GM19455 (cell line): ENCODE results near the gene CAMK1G.
A peak's percentile ranks its signal among the peaks of the same experiment; 100 is the strongest.

Experiments
- ATAC-seq: cut with Tn5 transposase; IDR thresholded peaks from one replicate; pipeline ENCODE4 v1.9.1; 2021; ENCODE audit not compliant: unreplicated experiment

The CAMK1G gene

DNA sequence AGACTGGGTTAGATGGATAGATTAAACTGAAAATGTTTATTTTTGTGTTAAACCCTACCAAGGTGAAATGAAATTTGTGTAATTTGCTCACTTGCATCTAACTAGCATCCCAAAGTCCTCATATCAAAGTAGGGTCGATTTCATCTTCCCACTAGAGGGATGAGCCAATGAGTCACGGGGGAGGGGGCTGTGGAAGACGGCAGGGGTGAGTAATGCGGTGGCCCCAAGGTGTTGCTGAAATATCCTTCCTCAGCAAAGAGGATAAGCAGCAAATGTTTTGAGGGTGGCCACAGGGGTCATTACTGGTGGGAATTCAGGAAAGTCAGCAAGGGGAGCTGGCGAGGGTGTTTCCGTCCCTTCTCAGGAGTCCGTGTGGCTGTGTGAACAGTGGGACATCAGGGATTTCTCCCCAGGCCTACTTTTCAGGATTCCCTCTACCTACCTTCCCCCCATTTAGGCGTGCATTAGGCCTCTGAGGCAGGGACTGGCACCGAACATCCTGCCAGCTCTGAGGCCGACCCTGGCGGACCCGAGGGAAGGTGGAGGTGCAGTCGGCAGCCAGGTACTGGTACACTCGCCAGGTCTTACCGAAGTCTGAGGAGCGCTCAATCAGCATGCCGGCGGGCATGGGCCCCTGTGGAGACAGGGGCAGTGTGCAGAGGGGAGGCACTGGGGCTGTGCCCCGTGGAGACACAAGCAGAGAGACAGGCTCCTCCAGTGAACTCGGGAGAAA, 50.7 kb downstream of the CAMK1G start:
- no peak for ATAC-seq

DNA sequence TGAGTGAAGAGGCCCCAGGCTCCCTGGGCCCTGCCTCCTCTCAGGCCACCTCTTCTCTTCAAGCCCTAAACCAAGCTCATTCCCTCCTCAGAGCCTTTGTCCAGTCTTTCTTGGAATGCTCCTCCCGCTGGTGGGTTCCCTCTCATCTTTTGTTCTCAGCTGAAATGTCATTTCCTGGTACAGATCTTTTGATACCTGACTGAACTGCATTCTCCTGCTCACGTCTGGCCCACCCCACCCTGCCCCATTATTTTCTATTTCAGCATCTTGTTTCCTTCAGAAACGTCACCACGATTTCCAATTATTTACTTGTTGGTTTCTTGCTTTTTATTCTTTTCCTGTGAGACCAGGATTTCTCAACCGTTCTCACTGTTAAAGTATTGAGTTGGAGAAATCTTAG, 52.3 kb downstream of the CAMK1G start:
- no peak for ATAC-seq

DNA sequence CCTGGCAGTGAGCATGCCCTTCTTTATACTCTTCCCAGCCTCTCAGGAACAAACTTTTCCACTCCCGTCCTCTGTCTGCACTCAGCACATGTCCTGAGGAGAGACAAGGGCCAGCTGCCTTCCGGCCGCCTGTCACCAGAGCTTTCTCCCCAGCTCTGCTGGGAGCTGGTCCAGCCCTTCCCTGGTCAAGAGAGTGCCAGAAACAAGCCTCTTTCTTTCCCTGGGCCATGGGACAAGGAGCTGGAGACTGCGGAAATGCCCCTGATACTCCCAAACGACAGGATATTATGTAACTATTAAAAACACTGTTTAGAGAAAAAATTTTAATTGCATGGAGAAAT, 58.3 kb downstream of the CAMK1G start:
- no peak for ATAC-seq

DNA sequence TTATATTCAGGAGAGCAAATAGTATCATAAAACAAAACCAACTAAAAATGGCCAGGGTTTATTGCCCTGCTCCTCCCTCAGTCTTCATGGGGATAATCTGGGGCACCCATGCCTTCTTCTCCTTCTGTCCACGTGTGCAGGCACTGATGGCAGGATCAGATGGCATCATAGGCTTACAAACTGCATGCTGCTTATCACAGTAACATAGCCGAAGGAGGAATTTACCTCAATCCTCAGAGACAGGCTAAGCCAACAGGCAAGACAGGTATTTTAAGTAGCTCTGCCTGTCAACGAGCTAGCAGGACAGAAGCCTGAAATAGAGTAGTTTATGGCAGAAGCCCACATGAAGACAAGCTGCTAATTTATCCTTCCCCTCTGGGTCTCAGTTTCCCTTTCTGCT, 59.3 kb downstream of the CAMK1G start:
- ATAC-seq, result no peak

DNA sequence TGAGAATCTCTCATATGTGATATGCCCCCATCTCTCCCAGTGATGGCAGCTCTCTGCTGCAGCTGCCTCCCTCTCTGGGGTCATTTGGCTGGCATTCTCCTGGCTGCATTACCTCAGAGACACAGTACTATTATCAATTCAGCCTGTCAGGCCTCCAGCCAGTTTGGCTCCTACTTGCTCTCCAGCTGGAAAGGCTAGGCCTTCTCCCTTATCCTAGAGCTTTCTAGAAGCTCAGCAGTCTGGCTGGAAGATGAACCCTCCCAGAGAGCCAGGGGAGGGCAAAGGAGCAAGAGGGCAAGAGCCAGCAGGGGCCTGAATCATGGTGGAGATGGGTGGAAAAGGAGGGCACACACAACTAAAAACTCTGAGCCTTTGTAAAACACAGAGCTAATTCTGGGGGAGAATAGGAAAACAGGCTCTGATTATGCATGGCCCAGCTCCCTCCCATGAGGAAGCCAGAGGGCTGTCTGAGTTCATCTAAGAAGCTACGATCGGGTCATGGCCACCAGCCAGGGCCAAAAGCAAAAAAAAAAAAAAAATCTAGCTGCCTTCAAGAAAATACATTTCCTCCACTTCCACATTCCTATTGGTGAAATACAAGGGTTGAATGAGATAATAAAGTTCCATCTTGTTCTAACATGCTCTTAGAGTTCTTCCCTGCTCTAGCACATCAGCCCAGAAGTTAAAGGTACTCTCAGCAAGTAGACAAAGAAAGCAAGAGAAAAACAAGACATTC, 59.9 kb downstream of the CAMK1G start:
- ATAC-seq, result no peak

DNA sequence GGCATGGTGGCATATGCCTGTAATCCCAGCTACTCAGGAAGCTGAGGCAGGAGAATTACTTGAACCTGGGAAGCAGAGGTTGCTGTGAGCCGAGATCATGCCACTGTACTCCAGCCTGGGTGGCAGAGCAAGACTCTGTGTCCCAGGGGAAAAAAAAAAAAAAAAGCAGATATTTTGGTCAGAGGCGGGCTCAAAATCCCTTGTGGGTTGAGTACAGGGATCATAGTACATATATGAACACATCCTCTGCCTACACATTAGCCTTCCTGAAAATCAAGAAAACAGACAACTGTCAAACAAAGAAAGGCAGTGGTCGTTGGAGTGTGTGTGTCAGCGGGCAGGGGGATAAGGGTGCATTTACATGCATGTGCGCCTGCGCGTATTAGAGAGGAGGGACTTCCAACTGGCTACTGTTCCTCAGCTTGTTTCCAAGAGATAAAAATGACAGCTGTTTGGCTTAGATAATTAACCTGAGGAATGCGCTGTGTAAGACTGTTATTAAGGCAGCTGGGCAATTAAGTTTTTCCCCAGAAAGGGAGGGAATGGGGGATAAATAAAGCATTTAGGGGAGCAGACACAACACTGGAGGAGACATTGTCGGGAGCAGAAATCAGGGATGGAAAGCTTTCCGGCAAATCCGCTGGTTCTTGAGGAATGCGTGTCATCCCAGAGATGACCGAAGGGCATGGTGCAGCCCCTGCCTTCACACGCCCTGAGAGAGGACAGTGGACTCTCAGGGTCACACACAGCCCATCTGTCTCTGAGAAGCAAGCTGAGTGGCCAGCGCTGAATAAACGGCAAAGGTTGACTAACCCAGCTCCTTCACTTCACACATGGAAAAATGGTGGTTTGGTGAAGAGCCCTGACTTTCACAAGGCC, 62.3 kb downstream of the CAMK1G start:
- ATAC-seq, result no peak

DNA sequence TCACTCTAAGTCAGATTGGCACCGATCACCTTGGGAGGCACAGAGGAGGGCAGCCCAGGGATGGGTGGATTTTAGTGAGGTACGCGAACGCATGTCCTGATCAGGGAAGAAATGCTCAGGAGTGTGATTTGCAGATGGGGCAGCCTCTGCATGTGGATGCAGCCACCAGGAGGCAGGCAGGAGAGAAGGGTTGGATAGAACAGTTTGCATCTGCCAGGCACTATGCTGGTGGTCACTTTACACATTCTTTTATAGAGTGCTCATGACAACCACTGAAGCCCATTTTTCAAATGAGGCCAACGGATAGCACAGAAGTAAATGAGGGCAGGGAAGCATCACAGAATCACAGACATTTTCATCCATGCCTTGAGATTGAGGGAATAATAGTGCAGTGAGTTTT, 63.0 kb downstream of the CAMK1G start:
- ATAC-seq, result no peak

DNA sequence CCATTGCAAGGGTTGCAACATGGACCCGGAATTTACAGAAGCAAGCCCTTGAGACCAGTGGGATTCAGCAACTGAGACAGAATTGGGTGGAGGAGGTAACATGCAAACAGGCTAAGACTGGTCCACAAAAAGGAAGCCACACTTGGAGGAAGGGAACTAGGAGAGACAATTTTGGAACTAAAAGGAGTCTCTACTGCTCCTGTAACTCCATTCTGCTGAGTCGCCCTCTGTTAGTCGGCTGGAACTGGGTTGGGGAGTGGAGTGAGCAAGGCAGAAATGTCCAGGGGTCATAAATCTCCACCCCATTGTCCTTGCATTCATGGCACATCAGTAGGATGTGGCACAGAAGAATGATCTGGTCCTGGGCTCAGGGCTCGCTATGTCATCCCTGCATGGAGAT, 63.6 kb downstream of the CAMK1G start:
- no peak for ATAC-seq

DNA sequence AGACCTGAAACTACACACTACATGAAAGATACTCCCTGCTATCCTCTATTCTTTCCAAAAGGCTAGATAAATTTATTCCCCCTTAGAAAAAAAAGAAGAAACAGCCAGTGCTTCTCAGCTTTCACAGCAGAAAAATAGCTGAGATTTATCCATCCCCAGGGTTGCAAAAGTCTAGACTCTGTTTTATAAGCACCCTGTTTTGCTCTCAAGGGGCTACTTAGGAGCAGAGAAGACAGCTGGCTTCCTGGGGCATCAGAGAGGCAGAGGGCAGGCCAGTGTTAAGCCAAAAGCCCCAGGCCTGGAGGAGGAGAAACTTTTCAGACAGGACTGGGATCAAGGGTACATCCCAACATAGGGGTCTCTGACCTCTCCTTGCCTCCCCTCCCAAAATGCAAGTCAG, 64.8 kb downstream of the CAMK1G start:
- ATAC-seq, result no peak

DNA sequence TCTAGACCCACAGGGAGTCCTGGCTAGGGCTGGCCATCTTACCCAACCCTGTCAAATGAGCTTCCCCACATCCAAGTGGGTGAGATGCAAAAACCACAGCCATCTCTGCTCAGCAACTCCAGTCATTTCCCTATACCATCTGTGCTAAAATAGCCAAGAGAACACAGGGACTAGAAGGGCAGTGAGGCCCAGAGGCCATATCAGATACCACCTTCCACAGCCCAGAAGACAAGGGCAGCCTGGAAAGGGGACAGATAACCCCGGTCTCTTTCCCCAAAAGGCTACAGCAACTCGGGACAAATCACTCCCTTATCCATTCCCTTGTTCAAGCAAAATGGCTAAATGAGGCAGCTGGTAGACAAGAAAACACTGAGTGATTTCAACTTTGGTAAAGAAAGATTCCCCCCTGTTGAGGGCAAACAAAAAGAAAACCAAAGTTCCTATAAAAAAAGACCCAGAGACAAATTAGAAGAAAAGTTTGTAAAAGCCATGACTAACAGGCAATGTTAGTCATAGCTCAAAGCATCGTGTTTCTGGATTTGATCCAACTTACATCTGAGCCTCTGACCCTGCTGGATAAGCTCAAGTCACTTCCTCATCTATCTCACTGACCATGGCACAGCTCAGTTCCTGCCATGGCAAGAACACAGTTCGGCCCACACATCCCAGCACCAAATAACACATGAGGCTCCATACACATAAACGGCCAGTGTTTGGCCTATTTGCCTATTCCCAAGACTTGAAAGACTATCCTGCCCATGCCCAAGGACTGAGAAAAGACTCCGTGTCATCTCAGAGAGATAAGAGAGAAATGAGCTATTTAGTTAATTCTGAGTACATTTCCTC, 65.6 kb downstream of the CAMK1G start:
- ATAC-seq, result no peak

DNA sequence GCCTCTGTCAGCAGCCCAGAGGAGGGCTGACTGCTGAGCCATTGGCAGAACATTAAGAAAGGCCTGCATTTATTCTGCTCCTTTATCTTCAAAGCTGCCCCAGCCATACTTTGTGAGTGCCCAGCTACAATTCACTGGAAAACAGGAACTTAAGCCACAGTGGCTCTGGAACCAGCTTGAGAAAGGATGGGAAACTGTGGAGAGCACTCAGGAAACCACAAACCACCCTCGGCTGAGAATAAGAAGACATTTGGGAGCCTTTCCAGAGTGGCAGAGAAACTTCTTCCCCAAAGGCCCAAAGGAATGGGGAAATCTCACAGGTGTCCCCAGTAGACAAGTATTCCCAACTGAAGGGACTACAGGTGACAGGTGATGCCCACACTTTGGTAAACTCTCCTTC, 66.9 kb downstream of the CAMK1G start:
- no peak for ATAC-seq

DNA sequence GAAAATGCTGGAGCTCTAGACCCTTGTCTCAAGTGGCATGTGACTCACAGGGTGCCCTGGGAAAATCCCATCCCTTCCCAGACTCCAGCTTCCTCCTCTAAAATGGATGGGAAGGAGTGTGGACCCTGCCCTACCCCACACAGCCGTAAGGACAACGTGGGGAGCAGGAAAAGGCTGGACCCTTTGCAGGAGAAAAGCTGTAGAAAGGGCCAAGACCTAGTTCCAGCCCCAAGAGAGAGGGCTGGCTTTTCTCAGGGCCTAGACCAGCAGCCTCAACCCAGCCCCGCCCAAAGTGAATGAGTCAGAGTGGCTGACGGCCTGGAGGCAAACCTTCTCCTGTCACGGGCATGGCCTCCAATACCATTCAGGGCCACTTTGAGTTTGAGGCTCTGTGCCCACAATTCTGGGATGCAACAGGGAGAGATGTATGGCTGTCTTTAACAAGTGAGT, 67.6 kb downstream of the CAMK1G start:
- peak; percentile 54 for ATAC-seq

DNA sequence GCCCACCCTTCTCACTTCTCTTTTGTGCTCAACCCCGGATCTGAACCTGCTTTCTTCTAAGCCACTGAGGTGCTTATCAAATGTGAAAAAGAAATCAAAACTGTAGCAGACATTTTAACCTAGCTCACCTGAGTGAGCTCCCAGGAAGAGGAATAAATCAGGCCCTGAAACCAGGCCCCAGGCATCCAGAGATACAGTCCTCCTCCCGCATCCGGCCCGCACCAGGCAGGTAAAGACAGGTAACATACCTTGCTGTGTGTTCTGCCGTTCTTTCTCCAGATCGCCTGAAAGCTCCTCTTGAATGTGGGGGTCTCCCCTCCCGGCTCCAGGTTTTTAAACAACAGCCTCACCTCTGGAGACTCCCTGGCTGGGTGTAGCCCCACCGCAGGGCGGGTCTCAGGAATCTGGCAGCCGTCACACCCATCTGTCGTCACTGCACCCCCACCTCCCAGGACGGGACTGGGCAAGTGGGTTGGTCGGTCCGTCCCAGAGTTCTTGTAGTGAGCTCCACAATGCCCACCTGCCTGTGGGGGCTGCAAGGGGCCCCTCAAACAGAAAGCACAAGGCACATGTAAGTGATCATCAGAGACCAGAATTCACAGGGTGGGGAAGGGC, 68.7 kb downstream of the CAMK1G start, which contains the start of gene LAMB3:
Gene LAMB3, minus strand, starts transcription at position 305 of the 615 bp plus-strand sequence. CDS start 1,481 bp downstream, outside the sequence.
- no peak for ATAC-seq

DNA sequence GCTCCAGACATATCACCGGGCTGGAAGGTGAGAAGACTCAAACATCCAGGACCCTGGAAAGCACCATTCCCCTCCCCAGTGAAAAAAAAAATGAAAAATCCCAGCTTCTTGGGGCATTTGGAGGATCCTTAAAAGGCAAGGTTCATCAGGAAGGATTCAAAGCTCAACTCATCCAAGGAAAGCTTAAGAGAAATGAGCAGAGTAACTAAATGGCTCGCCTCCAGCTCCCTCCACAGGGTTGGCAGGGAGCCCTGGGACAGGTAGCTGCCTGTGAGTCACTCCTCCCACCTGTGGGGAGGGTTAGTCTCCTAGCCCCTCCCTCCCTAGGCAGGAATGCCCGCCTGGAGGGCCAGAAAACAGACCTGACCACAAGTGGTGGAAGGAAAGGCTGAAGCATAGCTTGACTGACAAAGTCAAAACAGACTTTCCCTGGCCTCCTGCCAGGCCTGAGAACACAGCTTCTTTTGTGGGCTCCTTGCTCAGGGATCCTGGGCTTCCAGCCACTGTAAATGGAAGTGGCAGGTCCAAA, 69.4 kb downstream of the CAMK1G start:
- no peak for ATAC-seq

DNA sequence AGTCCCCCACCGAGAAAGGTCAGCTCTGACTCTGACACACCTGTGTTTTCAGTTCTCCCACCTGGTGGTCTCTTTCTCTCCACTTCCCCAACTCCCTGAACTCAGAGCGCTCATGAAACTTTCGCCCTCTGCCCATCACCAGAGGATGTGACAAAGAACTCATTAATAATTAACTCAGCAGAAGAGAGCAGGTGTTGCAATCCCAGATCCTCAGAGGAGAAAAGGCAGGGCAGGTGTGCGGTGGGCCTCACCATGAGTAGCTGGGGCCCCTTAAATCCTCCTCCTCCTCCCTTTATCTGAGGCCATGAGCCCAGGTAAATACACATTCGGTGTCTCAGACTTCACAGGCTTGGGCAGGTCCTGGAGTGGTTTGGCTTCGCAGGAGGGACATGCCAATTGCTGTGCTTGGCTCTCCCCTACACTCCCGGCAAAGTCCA, 70.4 kb downstream of the CAMK1G start:
- no peak for ATAC-seq

DNA sequence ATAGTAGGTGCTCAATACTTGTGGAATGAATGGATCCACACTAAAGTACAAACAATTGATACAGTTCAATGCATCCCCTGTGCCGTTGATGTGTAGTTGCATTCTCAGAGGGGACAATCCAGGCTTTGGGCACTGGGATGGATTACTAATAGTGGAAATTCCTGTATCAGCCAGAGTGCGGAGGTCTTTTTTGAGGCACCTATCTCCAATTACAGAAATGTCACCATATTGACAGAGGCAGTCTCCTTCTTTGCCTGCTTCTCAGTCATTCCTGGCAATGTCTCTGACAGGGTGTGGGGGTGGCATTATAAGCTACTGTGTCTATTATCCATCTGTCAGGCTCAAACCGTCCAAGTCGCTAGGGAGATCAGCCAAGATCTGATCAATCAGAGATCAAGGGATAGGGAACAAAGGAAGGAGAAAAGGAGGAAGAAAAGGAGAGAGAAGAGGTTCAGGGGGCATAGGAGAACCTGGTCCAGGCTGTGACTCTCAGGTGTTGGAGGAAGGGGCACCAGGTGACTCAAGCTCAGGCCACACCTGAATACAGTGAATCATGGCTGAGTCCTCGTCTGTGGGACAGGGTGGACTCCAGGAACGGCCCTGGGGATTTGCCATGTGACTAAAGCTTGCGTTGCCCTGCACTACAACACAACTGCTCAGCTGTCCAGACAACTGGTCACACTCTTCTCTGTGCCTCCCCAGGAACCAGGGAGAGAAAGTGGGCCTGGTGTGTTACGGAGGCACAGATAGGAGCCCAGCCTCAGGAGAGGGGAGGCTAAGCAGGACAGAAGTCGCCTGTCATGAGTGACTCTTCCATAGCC, 72.1 kb downstream of the CAMK1G start:
- no peak for ATAC-seq

DNA sequence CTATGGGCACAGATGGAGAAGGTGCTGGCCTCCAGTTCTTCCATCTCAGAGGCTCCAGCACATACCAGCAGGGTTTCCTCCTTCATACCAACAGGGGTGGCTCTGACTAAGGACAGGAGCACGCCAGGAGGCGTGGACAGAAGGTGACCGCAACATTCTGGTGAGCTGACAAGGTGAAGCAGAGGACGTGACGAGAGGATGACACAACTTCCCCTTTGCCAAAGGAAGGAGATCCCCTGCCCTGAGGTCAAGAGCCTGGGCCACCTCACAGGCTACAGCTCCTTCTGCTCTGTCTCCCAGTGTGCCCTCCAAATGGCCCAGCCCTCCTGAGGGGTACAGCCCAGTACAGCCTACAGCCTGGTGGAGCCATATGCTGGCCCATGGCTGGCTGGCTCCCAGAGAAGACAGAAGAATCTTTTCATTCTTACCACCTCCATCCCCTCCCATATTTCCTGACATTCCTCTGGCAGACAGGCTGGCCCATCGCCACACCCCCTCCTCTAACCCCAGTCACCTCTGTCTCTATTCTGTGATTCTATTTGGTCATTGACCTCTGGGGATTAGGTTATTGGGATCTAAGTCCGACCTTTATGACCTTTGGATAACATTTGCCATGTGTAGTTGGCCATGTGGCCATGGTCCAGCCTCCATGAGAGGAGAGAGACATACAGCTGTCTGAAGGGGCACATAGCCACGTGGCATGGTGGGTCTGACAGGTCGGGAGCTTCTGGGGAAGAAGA, 73.8 kb downstream of the CAMK1G start:
- ATAC-seq, result no peak

DNA sequence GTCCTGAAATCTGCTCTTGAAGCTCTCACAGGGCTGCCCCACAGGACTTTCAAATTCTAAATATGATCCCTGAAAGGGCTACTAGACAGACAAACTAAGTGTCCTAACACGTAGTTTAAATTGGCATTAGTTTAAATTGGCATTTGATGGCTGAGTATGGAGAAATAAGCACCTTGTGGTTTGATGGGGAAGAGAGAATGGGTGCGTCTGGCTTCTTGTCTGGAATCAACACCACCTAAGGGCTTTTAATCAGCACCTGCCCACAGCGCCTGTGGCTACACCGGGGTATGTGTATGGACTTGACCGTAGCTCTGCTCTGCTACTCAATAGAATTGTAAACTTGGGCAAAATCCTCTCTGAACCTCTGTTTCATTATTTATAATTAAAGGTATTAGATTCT, 74.4 kb downstream of the CAMK1G start:
- ATAC-seq, result no peak
